GM19328 (cell line): ENCODE results near the gene SLC16A2.
A peak's percentile ranks its signal among the peaks of the same experiment; 100 is the strongest.
"Not testable (repeated sequence)": the region's sequence is repeated elsewhere in the genome, so short reads cannot be mapped to it uniquely, and the experiment has no call there.

Source experiments
- ATAC-seq: cut with Tn5 transposase; IDR thresholded peaks from one replicate; pipeline ENCODE4 v1.9.1; 2021; ENCODE audit warnings: mild to moderate bottlenecking, moderate library complexity; ENCODE audit not compliant: unreplicated experiment

SLC16A2 gene

DNA sequence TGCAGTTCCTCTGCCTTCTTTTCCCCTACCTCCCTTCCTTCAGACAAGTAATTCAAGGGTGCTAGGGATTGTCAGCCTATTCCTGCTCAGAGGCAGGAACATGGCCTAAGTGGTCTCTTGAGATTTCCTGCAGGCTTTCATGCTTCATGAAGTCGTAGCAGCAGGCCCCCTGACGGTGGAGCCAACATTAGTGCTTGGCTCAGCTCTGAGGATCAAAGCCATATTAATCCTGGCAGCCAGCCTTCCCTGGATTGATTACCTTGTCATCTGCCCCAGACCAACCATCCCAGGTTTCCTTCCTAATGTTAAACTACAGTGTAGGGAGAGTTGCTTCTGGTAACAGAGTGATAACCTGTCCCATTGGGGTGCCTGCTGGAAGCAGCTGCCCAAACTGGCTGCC, 84.1 kb downstream of the SLC16A2 start:
- no peak for ATAC-seq

DNA sequence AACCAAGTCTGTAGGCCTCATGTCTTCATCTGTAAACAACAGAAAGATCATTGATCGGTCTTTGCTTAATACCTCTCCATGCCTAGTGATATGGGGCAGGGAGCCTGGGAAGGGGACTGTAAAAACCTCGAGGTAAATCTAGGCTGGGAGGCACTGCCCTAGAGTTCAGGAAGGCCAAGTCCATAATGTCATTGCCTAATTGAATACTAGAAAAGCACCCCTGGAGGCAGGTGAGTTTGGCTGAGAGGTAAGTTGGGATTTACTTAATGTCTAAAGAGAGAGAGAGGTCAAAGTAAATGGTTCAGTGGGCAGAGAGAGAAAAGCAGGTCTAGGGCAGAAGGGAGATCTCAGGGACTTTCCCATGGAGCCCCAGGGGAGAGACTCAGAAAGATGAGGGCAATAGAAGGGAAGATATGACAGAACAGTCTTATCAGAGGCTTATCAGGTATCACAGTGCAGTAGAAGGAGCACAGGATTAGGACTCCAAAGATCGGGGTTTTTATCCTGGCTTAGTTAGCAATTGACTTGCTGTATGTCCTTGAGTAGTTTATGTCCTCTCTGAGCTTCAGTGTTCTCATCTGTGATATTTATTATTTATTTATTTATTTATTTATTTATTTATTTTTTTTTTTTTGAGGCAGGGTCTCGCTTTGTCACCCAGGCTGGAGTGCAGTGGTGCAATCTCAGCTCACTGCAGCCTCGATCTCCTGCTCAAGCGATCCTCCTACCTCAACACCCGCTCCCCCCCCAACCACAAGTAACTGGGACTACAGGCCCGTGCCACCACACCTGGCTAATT, 85.2 kb downstream of the SLC16A2 start:
- peak; percentile 62 for ATAC-seq

DNA sequence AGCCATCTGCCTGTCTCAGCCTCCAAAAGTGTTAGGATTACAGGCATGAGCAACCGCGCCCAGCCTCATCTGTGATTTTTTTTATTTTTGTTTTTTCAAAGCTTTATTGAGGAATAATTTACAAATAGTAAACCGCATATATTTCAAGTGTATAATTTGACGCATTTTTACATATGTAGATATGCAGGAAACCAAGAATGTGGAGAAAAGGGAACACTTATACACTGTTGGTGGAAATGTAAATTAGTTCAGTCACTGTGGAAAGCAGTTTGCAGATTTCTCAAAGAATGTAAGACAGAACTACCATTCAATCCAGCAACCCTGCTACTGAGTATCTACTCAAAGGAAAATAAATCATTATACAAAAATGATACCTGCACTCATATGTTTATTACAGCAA, 85.9 kb downstream of the SLC16A2 start:
- no peak for ATAC-seq

DNA sequence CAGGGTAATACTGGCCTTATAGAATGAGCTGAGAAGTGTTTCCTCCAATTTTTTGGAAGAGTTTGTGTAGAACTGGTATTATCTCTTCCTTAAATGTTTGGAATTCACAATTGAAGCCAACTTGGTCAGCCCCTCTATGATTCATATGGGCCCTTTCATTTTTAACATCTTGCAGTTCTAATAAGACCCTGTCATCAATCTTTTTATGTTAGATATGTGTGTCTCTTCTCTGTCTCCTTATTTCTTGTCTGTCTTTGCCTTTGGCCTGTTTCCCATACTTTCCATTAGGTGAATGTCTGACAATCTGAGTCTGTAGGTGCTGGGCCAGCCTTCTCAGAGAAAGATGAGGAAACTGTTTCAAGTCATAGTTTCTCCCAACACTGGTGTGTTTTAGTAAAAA, 88.7 kb downstream of the SLC16A2 start:
- ATAC-seq = no peak

DNA sequence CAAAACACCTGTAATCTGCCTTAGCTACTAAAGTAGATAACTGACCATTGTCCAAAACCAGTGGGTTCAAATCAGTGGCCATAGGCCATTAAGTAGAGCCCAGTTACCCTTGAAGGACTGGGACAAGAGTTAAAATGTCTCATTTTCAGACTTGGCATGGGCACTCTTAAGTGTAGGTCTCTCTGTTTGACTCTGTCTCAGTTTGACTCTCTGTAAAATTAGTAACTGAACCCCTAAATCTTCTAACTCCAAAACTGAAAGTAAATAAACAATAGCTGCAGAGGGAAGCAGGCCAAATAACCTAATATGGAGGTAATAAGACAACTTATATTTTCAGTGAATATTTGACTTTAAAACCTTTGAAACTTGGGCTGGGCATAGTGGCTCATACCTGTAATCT, 89.1 kb downstream of the SLC16A2 start:
- no peak for ATAC-seq

DNA sequence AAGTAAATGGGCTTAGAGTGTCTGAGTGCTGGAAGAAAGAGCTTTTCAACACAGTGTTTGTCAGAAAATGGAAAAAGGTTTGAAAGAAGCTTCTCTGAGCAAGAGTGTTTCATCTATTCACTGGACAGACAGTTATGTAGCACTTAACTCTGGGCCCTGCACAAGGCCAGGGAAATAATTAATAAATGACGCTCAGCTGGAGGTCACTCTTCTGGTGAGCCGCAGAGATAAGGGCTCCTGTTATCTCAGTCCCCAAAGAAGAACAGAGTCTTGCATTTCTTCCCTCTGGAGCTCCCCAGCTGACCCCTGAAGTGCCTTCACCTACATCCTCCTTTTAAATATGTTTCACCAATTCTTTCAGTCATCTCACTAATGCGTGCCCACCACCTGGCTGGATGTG, 90.4 kb downstream of the SLC16A2 start:
- no peak for ATAC-seq

DNA sequence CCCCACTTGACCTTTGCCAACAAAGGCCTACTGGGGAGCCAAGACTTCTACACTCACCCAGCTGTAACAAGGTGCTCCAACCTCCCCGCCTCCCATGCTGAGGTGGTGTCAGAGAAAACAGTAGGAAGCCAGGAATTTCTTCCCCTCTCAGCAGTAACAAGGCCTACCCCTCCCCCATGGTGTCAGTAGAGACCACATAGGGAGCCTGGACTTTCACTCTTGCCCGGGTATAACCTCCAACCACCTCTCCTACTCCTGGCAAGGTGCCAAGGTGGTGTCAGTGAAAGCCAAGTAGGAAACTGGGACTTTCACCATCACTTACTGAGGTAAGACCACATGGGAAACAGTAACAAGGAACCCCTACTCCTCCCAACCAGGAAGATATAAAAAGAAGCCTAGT, 93.1 kb downstream of the SLC16A2 start:
- ATAC-seq = no peak

DNA sequence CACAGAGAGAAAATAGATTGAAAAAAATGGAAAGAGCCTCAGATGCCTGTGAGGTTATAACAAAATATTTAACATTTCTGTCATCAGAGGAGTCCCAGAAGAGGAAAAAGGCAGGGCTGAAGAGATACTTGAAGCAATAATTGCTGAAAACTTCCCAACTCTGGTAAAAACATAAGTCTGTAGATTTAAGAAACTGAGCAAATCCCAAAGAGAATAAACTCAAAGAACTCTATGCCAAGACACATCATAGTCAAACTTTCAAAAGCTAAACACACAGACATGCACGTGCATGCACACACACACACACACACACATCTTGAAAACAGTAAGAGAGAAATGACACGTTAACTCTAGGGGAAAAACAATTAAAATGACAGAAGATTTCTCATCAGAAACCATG, 94.1 kb downstream of the SLC16A2 start:
- ATAC-seq = no peak

DNA sequence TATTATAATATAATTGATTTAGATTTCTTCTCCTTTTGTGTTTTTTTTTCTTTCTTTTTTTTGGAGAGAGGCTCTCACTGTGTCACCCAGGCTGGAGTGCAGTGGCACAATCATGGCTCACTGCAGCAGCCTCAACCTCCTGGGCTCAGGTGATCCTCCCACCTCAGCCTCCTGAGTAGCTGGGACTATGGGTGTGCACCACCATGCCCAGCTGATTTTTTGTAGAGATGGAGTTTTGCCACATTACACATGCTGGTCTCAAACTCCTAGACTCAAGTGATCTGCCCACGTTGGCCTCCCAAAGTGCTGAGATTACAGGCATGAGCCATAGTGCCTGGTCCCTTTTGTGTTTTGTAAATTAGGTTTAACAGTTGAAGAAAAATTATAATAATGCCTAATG, 94.7 kb downstream of the SLC16A2 start:
- ATAC-seq = not testable (repeated sequence)

DNA sequence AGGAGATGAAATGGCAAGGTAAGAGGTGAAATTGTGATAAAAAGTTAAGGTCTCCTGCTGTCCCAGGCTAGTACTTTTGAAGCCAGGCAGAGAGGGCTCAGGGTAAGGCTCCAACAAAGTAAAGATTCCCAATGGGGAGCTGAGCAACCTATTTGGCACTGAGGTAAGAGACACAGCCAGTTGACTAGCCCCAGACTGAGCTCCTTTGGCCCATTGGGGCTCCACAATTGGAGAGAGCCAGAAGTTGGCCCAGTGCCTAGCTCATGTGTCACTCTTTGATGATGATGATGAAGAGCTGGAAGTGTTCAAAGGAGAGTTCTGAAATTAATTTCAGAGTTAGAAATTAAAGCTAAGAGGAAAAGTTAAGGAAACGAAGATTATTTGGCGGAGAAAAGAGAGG, 98.6 kb downstream of the SLC16A2 start:
- ATAC-seq = no peak

DNA sequence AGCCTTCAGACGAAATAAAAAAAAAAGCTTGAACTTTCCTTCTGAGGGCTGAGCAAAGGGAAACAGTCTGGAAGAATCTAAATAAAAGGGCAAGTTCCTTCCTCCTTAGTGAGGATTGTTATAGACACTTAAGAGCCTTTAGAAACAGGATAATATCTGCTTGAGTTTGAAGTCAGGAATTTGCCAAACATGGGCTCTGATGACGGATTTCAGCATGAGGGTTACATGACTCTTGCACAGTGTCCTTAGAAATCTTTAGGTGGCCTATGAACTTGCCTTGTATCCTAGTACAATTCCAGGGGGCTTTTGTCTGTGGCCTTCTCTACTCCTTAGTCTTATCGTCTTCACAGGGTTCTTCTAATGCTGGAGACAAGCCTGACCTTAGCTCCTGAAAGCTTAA, 99.0 kb downstream of the SLC16A2 start:
- no peak for ATAC-seq

DNA sequence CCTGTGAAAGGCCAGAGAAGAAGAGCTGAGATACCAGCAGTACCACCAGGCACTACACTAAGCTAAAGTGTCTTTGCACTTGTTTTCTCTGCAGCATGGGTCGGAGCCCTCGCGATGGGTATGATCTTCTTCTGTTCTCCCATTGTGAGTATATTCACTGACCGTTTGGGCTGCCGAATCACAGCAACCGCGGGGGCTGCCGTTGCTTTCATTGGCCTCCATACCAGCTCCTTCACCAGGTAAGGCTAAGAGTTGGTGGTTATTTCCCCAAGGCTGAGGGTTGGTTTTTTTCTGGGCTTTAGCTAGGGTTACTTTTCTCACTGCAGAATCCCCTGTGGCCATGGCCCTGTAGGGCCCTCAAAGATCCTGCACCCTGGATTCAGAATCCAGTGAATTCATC, 99.6 kb downstream of the SLC16A2 start:
- ATAC-seq = no peak

DNA sequence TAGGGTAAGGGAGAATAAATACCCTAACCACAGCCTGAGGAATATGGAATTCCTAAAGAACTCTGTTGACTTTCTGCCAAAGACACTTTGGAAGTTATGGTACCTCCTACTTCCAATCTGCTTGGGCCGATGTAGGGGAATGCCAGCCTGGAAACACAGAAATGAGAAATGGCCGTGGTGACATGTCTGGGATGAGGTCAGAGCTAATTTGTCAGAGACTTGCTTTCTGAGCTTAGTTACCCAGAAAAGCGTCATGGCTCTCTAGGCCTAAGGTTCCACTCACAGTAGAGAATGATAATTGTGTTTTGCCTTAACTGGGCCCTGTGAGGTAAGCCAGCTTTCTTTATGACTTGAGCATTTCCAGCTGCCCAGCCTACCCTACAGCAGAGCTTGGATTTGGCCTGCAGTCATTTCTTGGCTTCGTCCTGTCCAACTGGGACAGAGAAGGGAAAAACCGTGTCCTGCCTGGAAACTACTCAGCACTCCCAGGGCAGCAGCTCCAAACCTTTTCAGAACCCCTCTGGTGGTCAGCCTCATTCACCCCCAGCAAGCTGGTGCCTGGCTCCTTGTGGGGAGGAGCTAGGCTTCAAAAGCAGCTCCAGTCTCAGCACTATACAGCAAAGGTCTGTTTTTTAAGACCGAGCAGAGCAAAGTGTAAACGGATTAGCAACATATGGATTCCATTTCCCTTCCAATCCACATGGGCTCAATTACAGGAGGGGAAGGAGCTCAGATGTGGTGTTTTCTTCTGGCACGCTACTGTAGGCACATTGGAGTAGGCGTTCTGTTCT, 100.9 kb downstream of the SLC16A2 start:
- ATAC-seq = no peak

DNA sequence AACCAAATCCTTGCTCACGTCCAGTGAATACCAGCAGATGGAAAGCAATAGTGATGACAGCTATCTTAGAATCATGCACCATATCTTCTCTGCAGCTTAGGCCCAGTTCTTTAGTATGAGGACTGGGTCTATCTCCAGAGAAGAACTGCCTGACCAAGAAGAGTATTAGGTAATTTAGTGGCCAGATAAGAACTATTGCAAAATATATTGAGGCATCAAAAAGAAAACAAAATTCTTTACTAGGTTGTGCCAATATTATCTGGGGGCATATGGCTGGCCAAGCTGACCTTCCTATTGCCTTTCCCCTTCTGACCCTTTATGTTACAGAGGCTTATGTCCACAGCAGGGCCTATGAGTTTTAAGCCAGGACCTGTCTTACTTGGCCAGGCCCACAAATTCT, 101.9 kb downstream of the SLC16A2 start:
- no peak for ATAC-seq

DNA sequence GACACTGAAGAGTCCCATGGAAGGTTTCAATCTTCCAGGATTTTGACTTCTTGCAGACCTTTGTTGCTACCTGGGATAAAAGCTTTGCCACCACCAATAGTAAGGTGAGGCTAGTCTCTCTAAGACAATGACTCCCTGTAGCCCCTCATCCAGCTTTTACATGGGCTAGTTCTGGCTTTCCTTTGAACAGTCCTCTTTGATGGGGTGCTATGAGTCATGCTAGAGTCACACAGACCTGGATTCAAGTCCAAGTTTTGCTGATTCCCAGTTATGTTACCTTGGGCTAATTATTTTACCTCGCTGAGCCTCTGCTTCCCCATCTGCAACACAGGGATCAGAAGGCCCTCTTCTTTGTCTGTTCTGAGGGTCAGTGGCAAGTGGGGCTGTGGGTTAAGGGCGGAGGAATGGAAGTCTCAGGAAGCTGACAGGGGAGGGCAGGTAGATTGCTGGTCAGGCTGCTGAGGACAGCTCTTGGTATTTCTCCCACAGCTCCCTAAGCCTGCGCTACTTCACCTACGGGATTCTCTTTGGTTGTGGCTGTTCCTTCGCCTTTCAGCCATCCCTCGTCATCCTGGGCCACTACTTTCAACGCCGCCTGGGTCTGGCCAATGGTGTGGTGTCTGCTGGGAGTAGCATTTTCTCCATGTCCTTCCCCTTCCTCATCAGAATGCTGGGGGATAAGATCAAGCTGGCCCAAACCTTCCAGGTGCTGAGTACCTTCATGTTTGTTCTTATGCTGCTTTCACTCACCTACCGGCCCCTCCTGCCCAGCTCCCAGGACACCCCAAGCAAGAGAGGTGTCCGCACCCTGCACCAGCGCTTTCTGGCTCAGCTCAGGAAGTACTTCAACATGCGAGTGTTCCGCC, 102.8 kb downstream of the SLC16A2 start:
- no peak for ATAC-seq

DNA sequence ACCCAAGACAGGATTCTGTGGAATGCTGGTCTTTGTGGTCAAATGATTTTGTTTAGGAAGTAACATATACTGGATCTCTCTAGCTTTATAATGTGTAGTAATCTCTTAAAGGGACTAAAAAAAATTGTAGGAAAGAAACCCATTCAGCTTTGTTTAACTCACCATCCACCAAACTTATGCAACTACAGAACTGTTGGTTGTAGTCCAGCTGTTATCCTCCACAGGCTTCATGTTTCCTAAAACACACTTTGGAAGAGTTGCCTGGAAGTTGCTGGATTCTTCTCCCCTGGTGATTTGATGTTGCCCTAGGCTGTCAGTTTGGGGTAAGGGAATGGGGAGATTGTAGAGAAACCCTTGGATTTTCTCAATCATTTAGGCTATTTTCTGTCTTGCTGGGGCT, 103.8 kb downstream of the SLC16A2 start:
- no peak for ATAC-seq

DNA sequence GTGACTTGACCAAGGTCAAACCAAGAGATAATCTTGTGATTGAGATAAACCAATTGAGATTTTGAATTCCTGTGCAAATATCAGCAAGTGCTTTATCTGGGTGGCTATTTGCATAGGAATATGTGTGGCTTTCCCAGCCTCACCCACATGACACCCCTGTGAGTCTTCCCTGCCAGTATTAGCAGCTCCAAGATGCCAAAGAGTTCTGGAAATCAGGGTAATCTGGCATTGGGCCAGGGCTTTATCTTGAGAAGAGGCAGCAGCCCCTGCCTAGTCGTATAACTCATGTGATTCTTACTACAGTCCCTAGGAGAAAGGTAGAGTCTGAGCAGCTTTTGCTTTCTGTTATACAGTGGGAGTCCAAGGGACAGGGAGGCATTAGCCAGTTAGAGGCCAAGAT, 105.5 kb downstream of the SLC16A2 start:
- no peak for ATAC-seq

DNA sequence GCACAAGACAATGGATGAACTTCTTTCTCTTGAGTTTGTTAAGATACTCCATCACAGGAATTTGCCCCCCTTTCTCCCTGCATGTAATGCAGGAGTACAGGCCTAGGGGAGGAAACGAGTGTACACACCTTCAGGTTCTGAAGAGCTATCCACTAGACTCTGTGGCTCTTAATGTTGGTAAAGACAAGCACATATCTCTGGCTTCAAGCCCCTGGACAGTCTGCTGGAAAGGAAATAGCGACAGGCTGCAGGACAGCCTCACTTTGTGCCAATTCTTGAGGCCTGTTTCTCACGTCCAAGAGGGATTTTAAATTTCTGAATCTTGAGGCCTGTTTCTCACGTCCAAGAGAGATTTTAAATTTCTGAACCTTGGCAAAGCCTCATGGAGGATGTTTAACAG, 106.1 kb downstream of the SLC16A2 start:
- no peak for ATAC-seq

DNA sequence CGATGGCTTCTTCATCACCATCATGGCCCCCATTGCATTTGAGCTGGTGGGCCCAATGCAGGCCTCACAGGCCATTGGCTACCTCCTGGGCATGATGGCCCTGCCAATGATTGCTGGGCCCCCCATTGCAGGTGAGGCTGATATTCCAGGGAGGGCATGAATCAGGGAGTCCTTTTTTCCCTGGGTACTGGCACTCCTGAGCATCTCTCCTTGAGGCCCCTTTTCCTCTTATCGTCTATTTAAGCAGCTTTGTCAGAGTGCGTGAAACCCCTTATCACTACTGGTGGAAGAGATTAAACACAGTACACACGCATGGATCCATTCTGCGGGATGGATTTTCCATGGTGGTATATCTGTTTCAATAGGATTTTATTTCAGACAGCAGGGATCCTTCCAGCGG, 108.0 kb downstream of the SLC16A2 start:
- no peak for ATAC-seq

DNA sequence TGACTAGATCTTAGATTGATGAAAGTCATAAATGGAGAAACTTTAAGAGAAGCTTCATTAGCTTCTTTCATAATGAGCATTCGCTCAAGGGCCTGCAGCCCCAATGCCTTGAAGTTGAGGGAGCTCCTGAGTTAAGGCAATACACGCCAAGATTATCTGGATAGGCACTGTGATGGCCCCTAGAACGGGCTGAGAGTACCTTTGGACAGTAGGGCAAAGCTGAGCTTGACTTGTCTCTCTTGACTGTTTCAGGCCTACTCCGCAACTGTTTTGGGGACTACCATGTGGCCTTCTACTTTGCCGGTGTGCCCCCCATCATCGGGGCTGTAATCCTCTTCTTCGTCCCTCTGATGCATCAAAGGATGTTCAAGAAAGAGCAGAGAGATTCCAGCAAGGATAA, 109.8 kb downstream of the SLC16A2 start:
- ATAC-seq = no peak

DNA sequence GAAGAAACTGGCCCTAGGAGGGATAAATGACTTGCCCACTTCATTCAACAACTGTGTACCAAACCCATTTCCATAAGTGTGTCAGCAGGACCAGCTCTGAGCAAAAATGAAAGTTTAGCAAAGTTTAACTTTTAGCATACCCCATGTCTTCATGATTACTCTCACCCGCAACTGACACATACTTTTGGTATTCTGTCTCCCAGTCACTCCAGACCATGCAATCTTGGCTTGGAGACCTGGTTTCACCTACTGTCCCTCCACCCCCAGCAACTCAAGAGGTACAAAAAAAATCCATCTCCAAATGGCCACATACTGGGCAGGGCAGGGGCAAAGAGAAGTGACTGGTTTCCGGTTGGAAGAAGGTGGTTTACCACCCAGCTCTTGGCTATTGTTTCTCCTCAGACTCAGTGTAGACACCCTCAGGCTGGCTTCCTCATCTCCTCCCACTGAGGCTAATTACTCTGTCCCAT, 113.3 kb downstream of the SLC16A2 start:
- no peak for ATAC-seq

DNA sequence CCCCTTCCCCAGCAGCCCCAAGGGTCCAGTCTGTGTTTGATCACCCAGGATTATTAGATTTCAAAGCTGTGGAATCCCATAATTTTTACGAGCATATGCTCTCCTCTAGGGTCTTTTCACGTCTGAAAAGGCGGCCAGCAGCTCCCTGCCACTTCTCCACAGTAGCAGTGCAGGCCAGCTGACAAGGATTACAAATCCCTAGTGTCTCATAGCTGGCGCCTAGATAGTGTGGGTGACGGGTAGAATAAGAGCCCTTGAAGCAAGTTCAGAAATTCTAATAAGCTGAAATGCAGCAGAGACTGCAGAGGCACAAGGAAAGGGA, 113.8 kb downstream of the SLC16A2 start:
- ATAC-seq = no peak
